A549 (cell line): ENCODE data around the gene UBASH3B. TPM values are rescaled to one million over a fixed set of nuclear protein-coding genes. Genes with fewer than 3 reads are reported as not detected.
A peak's percentile ranks its signal among the peaks of the same experiment; 100 is the strongest.

Experiments used
- ATAC-seq, 2 experiments: fragments of 200-7000 bp in 1 of 2; fragments of >200 bp in 1 of 2; cut with Nextera tagmentation in 1 of 2; cut with Tn5 transposase in 1 of 2; 3 replicates each; pipeline versions ENCODE4 v1.8.0 to v1.9.1; 2018 to 2020; ENCODE audit warnings: mild to moderate bottlenecking in 1 of 2, moderate library complexity in 1 of 2
- CTCF ChIA-PET: fragments of 300-600 bp; sonication (Branson Sonifier 250); formaldehyde crosslinking; extraction: SDS; loops from one replicate; lab custom pipeline; 2021; ENCODE audit warnings: antibody characterized with exemption, inconsistent platforms; lab: Yijun Ruan, JAX
- POLR2A ChIA-PET: fragments of 350-600 bp; formaldehyde crosslinking; extraction: SDS; loops from one replicate; lab custom pipeline; 2021; ENCODE audit warnings: antibody characterized with exemption, inconsistent platforms; lab: Yijun Ruan, JAX
- DNase-seq, 2 experiments: peaks; one replicate each; pipeline versions ENCODE4 v3.0.0 to v3.0.0-alpha.2; 2011 to 2016; ENCODE audit warnings: low read depth in 1 of 2, low spot score in 1 of 2
- FAIRE-seq: peaks from 2 replicates; lab custom pipeline; 2011; peaks lifted over from hg19 to GRCh38; lab: Jason Lieb, UNC
- H3K27ac ChIP-seq, 2 experiments: fragments of >200 bp; sonication (Bioruptor Twin); formaldehyde crosslinking; 3 replicates each; pipeline ENCODE4 v1.5.1; 2016 to 2017
- H3K4me1 ChIP-seq: fragments of >200 bp; sonication (Bioruptor Twin); formaldehyde crosslinking; 3 replicates; pipeline ENCODE4 v1.6.1; 2016
- H3K4me2 ChIP-seq: fragments of >200 bp; sonication (Bioruptor Twin); formaldehyde crosslinking; 3 replicates; pipeline ENCODE4 v1.6.1; 2016
- H3K4me3 ChIP-seq: fragments of >200 bp; sonication (Bioruptor Twin); formaldehyde crosslinking; 3 replicates; pipeline ENCODE4 v1.5.1; 2016
- H3K9me3 ChIP-seq: fragments of >200 bp; sonication (Bioruptor Twin); formaldehyde crosslinking; 3 replicates; pipeline ENCODE4 v1.6.1; 2016
- CEBPB ChIP-seq, 2 experiments: fragments of >200 bp in 1 of 2; sonication (Bioruptor Twin) in 1 of 2; formaldehyde crosslinking in 1 of 2; IDR thresholded peaks; 2 replicates each; pipeline ENCODE4 v1.6.1; 2012 to 2016
- EHF ChIP-seq: fragments of 250-450 bp; sonication (Bioruptor Pico); IDR thresholded peaks from 2 replicates; pipeline ENCODE4 v1.5.0; 2020; ENCODE audit warnings: mild to moderate bottlenecking
- EP300 ChIP-seq, 2 experiments: fragments of >200 bp; sonication (Bioruptor Twin); formaldehyde crosslinking; IDR thresholded peaks; 2 replicates in 1 of 2; 3 replicates in 1 of 2; pipeline ENCODE4 v1.6.1; 2016 to 2017
- FOSL2 ChIP-seq, 2 experiments: fragments of 450-650 bp in 1 of 2; fragments of >200 bp in 1 of 2; sonication (Bioruptor Twin) in 1 of 2; formaldehyde crosslinking; IDR thresholded peaks; 2 replicates each; pipeline versions ENCODE4 v1.5.0 to v1.6.1; 2016 to 2020; ENCODE audit warnings: mild to moderate bottlenecking in 1 of 2, moderate library complexity in 1 of 2
- KDM5A ChIP-seq: fragments of 200-600 bp; sonication (generic); IDR thresholded peaks from 2 replicates; pipeline ENCODE4 v1.6.1; 2016; ENCODE audit warnings: antibody characterized with exemption, mild to moderate bottlenecking
- MAFK ChIP-seq: fragments of 450-650 bp; IDR thresholded peaks from 2 replicates; pipeline ENCODE4 v1.6.1; 2014; ENCODE audit not compliant: partially characterized antibody
- NFE2L2 ChIP-seq: fragments of 150-350 bp; conservative IDR thresholded peaks from 2 replicates; pipeline ENCODE4 v1.6.1; 2014; ENCODE audit warnings: low read length
- PBX3 ChIP-seq: IDR thresholded peaks from 2 replicates; pipeline ENCODE4 v1.6.1; 2012
- PHF8 ChIP-seq: fragments of 200-600 bp; sonication (generic); IDR thresholded peaks from 2 replicates; pipeline ENCODE4 v1.6.1; 2016; ENCODE audit warnings: low read depth, mild to moderate bottlenecking, antibody characterized with exemption, moderate library complexity, borderline replicate concordance
- POLR2A ChIP-seq: IDR thresholded peaks from 2 replicates; pipeline ENCODE4 v1.6.1; 2012; ENCODE audit warnings: mild to moderate bottlenecking, low read length
- RCOR1 ChIP-seq: fragments of 150-350 bp; IDR thresholded peaks from 2 replicates; pipeline ENCODE4 v1.6.1; 2014; ENCODE audit warnings: antibody characterized with exemption, low read length, low read depth
- REST ChIP-seq: fragments of 200-600 bp; sonication (generic); IDR thresholded peaks from 2 replicates; pipeline ENCODE4 v1.6.1; 2016; ENCODE audit warnings: antibody characterized with exemption, mild to moderate bottlenecking, moderate library complexity
- RFX5 ChIP-seq: fragments of 450-650 bp; IDR thresholded peaks from 2 replicates; pipeline ENCODE4 v1.7.1; 2014; ENCODE audit warnings: antibody characterized with exemption, mild to moderate bottlenecking, moderate library complexity
- RNF2 ChIP-seq: fragments of 200-600 bp; sonication (generic); IDR thresholded peaks from 2 replicates; pipeline ENCODE4 v1.6.1; 2016; ENCODE audit warnings: low read depth, mild to moderate bottlenecking, antibody characterized with exemption, moderate library complexity, borderline replicate concordance
- TP53 ChIP-seq: fragments of 250-450 bp; sonication (Bioruptor Pico); IDR thresholded peaks from 2 replicates; pipeline ENCODE4 v1.5.0; 2021; ENCODE audit warnings: mild to moderate bottlenecking, moderate library complexity
- USF2 ChIP-seq: fragments of 450-650 bp; IDR thresholded peaks from 2 replicates; pipeline ENCODE4 v1.6.1; 2014; ENCODE audit warnings: antibody characterized with exemption
- ZFP36 ChIP-seq: fragments of 450-650 bp; IDR thresholded peaks from 2 replicates; pipeline ENCODE4 v1.6.1; 2014; ENCODE audit warnings: borderline replicate concordance; ENCODE audit not compliant: partially characterized antibody
- ZSCAN20 ChIP-seq: fragments of 250-450 bp; sonication (Bioruptor Pico); IDR thresholded peaks from 2 replicates; pipeline ENCODE4 v1.8.0; 2022; ENCODE audit warnings: mild to moderate bottlenecking, moderate library complexity
- WGBS: methylation state at CpG from one replicate; pipeline ENCODE4 v1.1.6; 2017; ENCODE audit errors: missing lambda C conversion rate; 5-methylcytosine and 5-hydroxymethylcytosine counted together
- polyA plus RNA-seq, 4 experiments: library from polyadenylated mRNA; depleted of rRNA in 3 of 4; stranded (reverse); fragments of >200 nt; fragmentation: RNase III in 1 of 4; extraction: RNeasy Plus Mini Kit Qiagen cat#74134 plus additional on column Dnase treatment in 1 of 4; gene quantifications; 2 replicates in 3 of 4; 3 replicates in 1 of 4; pipeline ENCODE4 v1.2.3, GENCODE V29; 2011 to 2017
- TF ChIP-seq, protein P1 (sequence below): fragments of >200 bp; sonication (Bioruptor Twin); formaldehyde crosslinking; IDR thresholded peaks from 2 replicates; pipeline ENCODE4 v1.6.1; 2016
- TF ChIP-seq, protein P2 (sequence below): fragments of 250-450 bp; sonication (Bioruptor Pico); IDR thresholded peaks from 2 replicates; pipeline ENCODE4 v1.5.0; 2021; ENCODE audit warnings: mild to moderate bottlenecking, moderate library complexity, borderline replicate concordance

Gene UBASH3B
- polyA plus RNA-seq, 2 of the 4 experiments (the other 2 are of a cell fraction), result 33.4 to 43.0 TPM

DNA sequence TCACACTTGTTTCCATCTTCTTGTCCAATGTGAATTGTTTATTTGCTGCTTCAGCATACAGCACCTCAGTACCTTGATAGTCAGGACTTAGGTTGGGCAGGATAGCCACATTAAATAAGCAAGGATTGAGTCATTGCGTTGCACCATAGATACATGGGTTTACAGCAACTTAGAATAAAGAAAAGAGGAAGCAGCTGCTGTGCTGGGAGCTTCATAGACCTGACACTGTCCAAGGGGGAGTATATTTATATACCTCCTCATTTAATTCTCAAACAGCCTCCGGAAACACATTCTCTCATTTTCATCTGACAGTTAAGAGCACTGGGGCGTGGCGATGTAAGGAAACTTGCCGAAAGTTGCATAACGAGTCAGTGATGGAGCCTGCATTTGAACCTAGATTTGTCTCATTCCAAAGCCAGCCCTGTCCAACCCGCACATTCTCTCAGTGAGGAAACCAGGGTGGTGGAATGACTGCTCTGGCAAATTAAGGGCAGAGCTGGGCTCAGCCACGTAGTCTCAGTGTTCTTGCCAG lies 42.2 kb downstream of the UBASH3B start:
- Histone ChIP-seq H3K27ac (peak overlapping the region; percentile 47 to 60; a peak in 2 of 6 replicates), H3K9me3 (no peaks in the 10 kb centered on the region), H3K4me3 (no peak overlapping the region), H3K4me2 (peak overlapping the region; percentile 51), H3K4me1 (peaks cover 19% of the 10 kb centered on the region)
- no peak for FAIRE-seq
- peak in 1 of 2 experiments; percentile 28 for DNase-seq
- WGBS, result 92% methylated on average over 8 of the region's 8 CpGs
- peak; percentile 80 to 89 for ATAC-seq
- ChIA-PET CTCF (interaction anchor here (0.9 to 1.4 kb wide), 2 partner anchors 9 to 64 kb away, joined by 3 read pairs; no protein-coding TSS in a partner anchor), POLR2A (no interaction called here)
- TF ChIP-seq EHF (CRISPR knock-in tag) (no peak), RCOR1 (no peak), USF2 (no peak), MAFK (peak; percentile 82), ZSCAN20 (CRISPR knock-in tag) (no peak), REST (no peak), KDM5A (no peak), PHF8 (no peak), RNF2 (no peak), EP300 (IDR thresholded peaks at IDR 0.05) (no peak), FOSL2 (IDR thresholded peaks at IDR 0.05) (no peak), FOSL2 (CRISPR knock-in tag; IDR thresholded peaks at IDR 0.05) (peak; percentile 42), CEBPB (IDR thresholded peaks at IDR 0.05) (peak in 1 of 2 experiments; percentile 73; a peak in 2 of 4 replicates), ZFP36 (no peak), RFX5 (no peak), PBX3 (no peak), NFE2L2 (no peak), POLR2A (no peak), TP53 (CRISPR knock-in tag) (no peak)
- TF ChIP-seq, protein P1, sequence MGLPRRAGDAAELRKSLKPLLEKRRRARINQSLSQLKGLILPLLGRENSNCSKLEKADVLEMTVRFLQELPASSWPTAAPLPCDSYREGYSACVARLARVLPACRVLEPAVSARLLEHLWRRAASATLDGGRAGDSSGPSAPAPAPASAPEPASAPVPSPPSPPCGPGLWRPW, result no peak
- TF ChIP-seq, protein P2, sequence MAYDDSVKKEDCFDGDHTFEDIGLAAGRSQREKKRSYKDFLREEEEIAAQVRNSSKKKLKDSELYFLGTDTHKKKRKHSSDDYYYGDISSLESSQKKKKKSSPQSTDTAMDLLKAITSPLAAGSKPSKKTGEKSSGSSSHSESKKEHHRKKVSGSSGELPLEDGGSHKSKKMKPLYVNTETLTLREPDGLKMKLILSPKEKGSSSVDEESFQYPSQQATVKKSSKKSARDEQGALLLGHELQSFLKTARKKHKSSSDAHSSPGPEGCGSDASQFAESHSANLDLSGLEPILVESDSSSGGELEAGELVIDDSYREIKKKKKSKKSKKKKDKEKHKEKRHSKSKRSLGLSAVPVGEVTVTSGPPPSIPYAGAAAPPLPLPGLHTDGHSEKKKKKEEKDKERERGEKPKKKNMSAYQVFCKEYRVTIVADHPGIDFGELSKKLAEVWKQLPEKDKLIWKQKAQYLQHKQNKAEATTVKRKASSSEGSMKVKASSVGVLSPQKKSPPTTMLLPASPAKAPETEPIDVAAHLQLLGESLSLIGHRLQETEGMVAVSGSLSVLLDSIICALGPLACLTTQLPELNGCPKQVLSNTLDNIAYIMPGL (CRISPR knock-in tag), result no peak
- TF ChIP-seq, all 56 proteins: peak for 3
